ENCODE measurements around the gene WNT7B. TPM values are rescaled to one million over a fixed set of nuclear protein-coding genes. Genes with fewer than 3 reads are reported as not detected.

The WNT7B gene
- total and polyA plus RNA-seq, 3 donors from 2014 or later, result 0.65 to 1.9 (median 1.3) TPM

GRCh38 chr22:46008836-46009596 is 32.1 kb upstream of the WNT7B start:
- no peak for DNase-seq
- WGBS, 2 donors, result 96% methylated on average over 9 of the region's 9 CpGs

GRCh38 chr22:46008291-46008690 is 31.3 kb upstream of the WNT7B start:
- Histone ChIP-seq H3K9me3 (no peaks in the 10 kb centered on the region), H3K36me3 (ENCODE audit: low read depth, missing control alignments) (no peaks in the 10 kb centered on the region), H3K27ac (peak overlapping the region; percentile 89 to 91), H3K27me3 (no peaks in the 10 kb centered on the region), H3K4me1 (peaks cover 45% of the 10 kb centered on the region), H3K4me3 (no peak overlapping the region)
- intact Hi-C loops (cut with DNase I; ENCODE audit: low total_unique reads), result loop anchor here (5.0 kb wide), 1 partner anchor 109 kb away; no protein-coding TSS in a partner anchor
- 74% methylated on average over 3 of the region's 3 CpGs; no CpG with 5 or more reads in 1 of the 2 donors for WGBS, 2 donors
- DNase-seq, result no peak
- no peak for TF ChIP-seq CTCF (IDR thresholded peaks at IDR 0.05)
- no peak for TF ChIP-seq POLR2A (IDR thresholded peaks at IDR 0.05)

More at GRCh38 chr22:46008836-46009596, 32.1 kb upstream of the WNT7B start:
- no peak overlapping the region for H3K4me3 ChIP-seq
- TF ChIP-seq POLR2A (IDR thresholded peaks at IDR 0.05), result no peak
- TF ChIP-seq CTCF (IDR thresholded peaks at IDR 0.05), result no peak
- H3K4me1 ChIP-seq, result peaks cover 45% of the 10 kb centered on the region
- no peaks in the 10 kb centered on the region for H3K9me3 ChIP-seq
- no peaks in the 10 kb centered on the region for H3K36me3 ChIP-seq (ENCODE audit: low read depth, missing control alignments)
- H3K27ac ChIP-seq, result peak overlapping the region in 1 of 2 donors; percentile 91
- intact Hi-C loops (cut with DNase I; ENCODE audit: low total_unique reads), result loop anchor here (5.0 kb wide), 1 partner anchor 108 kb away; no protein-coding TSS in a partner anchor
- H3K27me3 ChIP-seq, result no peaks in the 10 kb centered on the region

- Histone ChIP-seq H3K27ac (peak overlapping the region; percentile 89 to 91), H3K36me3 (ENCODE audit: low read depth, missing control alignments) (no peaks in the 10 kb centered on the region), H3K27me3 (no peaks in the 10 kb centered on the region), H3K9me3 (no peaks in the 10 kb centered on the region), H3K4me1 (peaks cover 46% of the 10 kb centered on the region), H3K4me3 (no peak overlapping the region)
- peak; percentile 88 for DNase-seq
- 32% methylated on average over 25 of the region's 25 CpGs; no CpG with 5 or more reads in 1 of the 2 donors for WGBS, 2 donors
- TF ChIP-seq POLR2A (IDR thresholded peaks at IDR 0.05), result no peak
- no peak for TF ChIP-seq CTCF (IDR thresholded peaks at IDR 0.05)
- intact Hi-C loops (cut with DNase I; ENCODE audit: low total_unique reads), result loop anchor here (5.0 kb wide), 1 partner anchor 109 kb away; no protein-coding TSS in a partner anchor
Observed at GRCh38 chr22:46007848-46008261, 30.9 kb upstream of the WNT7B start.

- peak; percentile 50 for DNase-seq
- H3K4me1 ChIP-seq, result peaks cover 44% of the 10 kb centered on the region
- 25 to 35% methylated on average over 8 to 31 of the region's 36 CpGs for WGBS, 2 donors
- no peak for TF ChIP-seq CTCF (IDR thresholded peaks at IDR 0.05)
- no peak for TF ChIP-seq POLR2A (IDR thresholded peaks at IDR 0.05)
- intact Hi-C loops (cut with DNase I; ENCODE audit: low total_unique reads), result loop anchor here (5.0 kb wide), 1 partner anchor 110 kb away; no protein-coding TSS in a partner anchor
- peak overlapping the region; percentile 89 to 91 for H3K27ac ChIP-seq
- H3K4me3 ChIP-seq, result no peak overlapping the region
- no peaks in the 10 kb centered on the region for H3K27me3 ChIP-seq
- H3K36me3 ChIP-seq (ENCODE audit: low read depth, missing control alignments), result no peaks in the 10 kb centered on the region
- no peaks in the 10 kb centered on the region for H3K9me3 ChIP-seq
Observed at GRCh38 chr22:46007003-46007847, 30.3 kb upstream of the WNT7B start.

Measured in testis (tissue), 3 donors.